GM12878 (cell line): Measurements from ENCODE around the gene EXOC1L. TPM values are rescaled to one million over a fixed set of nuclear protein-coding genes. Genes with fewer than 3 reads are reported as not detected.

ENCODE experiments used
- ATAC-seq: fragments of 200-7000 bp; cut with Tn5 transposase; 3 replicates; pipeline ENCODE4 v1.9.1; 2020; ENCODE audit warnings: mild to moderate bottlenecking, moderate library complexity
- BruUV-seq: library from RNA; stranded (reverse); fragments of 400-500 nt; replicated peaks from 2 replicates; lab custom pipeline; 2021; lab: Mats Ljungman, UMichigan
- CTCF ChIA-PET: fragments of 300-600 bp; sonication (Branson Sonifier 250); formaldehyde crosslinking; extraction: SDS; loops from one replicate; lab custom pipeline; 2021; ENCODE audit warnings: inconsistent platforms; lab: Yijun Ruan, JAX
- POLR2A ChIA-PET: fragments of 350-600 bp; formaldehyde crosslinking; extraction: SDS; loops from one replicate; lab custom pipeline; 2021; ENCODE audit warnings: inconsistent platforms; lab: Charles Lee
- RAD21 ChIA-PET: fragments of 300-600 bp; sonication (Branson Sonifier 250); formaldehyde crosslinking; loops from one replicate; lab custom pipeline; 2023; ENCODE audit warnings: antibody characterized with exemption; ENCODE audit not compliant: unreplicated experiment; lab: Charles Lee
- SMC1A ChIA-PET: fragments of 300-600 bp; sonication (Branson Sonifier 250); formaldehyde crosslinking; loops from one replicate; lab custom pipeline; 2023; ENCODE audit not compliant: unreplicated experiment, uncharacterized antibody; lab: Charles Lee
- DNase-seq: peaks from one replicate; pipeline ENCODE4 v3.0.0-alpha.2; 2011; ENCODE audit warnings: low read depth, low spot score
- FAIRE-seq: peaks from 3 replicates; lab custom pipeline; 2011; peaks lifted over from hg19 to GRCh38; lab: Jason Lieb, UNC
- H2AFZ ChIP-seq: 2 replicates; pipeline ENCODE4 v1.6.0; 2011; ENCODE audit warnings: low read depth, low read length, control low read depth; ENCODE audit not compliant: control insufficient read depth
- H3K27ac ChIP-seq: 2 replicates; pipeline ENCODE4 v1.5.1; 2011; ENCODE audit warnings: control low read depth; ENCODE audit not compliant: control insufficient read depth, insufficient read depth
- H3K27me3 ChIP-seq, 2 experiments: replicated peaks in 1 of 2; 2 replicates each; pipeline versions ENCODE4 v1.6.0 to v1.6.1; 2011; ENCODE audit warnings: low read length in 1 of 2; ENCODE audit not compliant: control insufficient read depth in 2 of 2, insufficient read depth in 2 of 2
- H3K36me3 ChIP-seq, 2 experiments: 2 replicates each; pipeline ENCODE4 v1.5.1; 2011; ENCODE audit warnings: low read length in 1 of 2; ENCODE audit not compliant: control insufficient read depth in 2 of 2, insufficient read depth in 2 of 2
- H3K4me1 ChIP-seq: 2 replicates; pipeline ENCODE4 v1.6.1; 2011; ENCODE audit warnings: mild to moderate bottlenecking, low read length, moderate library complexity, mixed read lengths; ENCODE audit not compliant: control insufficient read depth, insufficient read depth
- H3K4me2 ChIP-seq: 2 replicates; pipeline ENCODE4 v1.6.0; 2011; ENCODE audit warnings: control low read depth; ENCODE audit not compliant: control insufficient read depth, insufficient read depth
- H3K4me3 ChIP-seq: fragments of 200-600 bp; sonication (generic); 2 replicates; pipeline ENCODE4 v1.5.1; 2016
- H3K79me2 ChIP-seq: 2 replicates; pipeline ENCODE4 v1.6.0; 2011; ENCODE audit warnings: low read length; ENCODE audit not compliant: control insufficient read depth, insufficient read depth
- H3K9ac ChIP-seq: 2 replicates; pipeline ENCODE4 v1.8.0; 2011; ENCODE audit warnings: low read length, control low read depth, mixed read lengths; ENCODE audit not compliant: control insufficient read depth, insufficient read depth
- H3K9me3 ChIP-seq: replicated peaks from 3 replicates; pipeline ENCODE4 v1.5.1; 2011; ENCODE audit warnings: mild to moderate bottlenecking, low read length; ENCODE audit not compliant: control insufficient read depth, insufficient read depth
- H4K20me1 ChIP-seq: 2 replicates; pipeline ENCODE4 v1.6.0; 2011; ENCODE audit not compliant: control insufficient read depth, insufficient read depth
- ASH2L ChIP-seq: fragments of 300-600, 200-600 bp; sonication (generic); IDR thresholded peaks from 2 replicates; pipeline ENCODE4 v1.6.1; 2017; ENCODE audit warnings: low read depth, mild to moderate bottlenecking, borderline replicate concordance
- EED ChIP-seq: sonication (generic); IDR thresholded peaks from 2 replicates; pipeline ENCODE4 v1.6.1; 2016; ENCODE audit warnings: antibody characterized with exemption, low read depth
- EP300 ChIP-seq, 2 experiments: fragments of 150-350 bp in 1 of 2; IDR thresholded peaks; 2 replicates each; pipeline ENCODE4 v1.6.1; 2011 to 2012; ENCODE audit warnings: low read depth in 2 of 2, low read length in 2 of 2, borderline replicate concordance in 1 of 2, improper control_type of control experiment in 1 of 2, inconsistent platforms in 1 of 2; ENCODE audit not compliant: control insufficient read depth in 1 of 2
- FOS ChIP-seq: IDR thresholded peaks from 3 replicates; pipeline ENCODE4 v1.6.1; 2011; ENCODE audit warnings: borderline replicate concordance; ENCODE audit not compliant: insufficient read length; ENCODE audit errors: extremely low read depth
- HDAC2 ChIP-seq: fragments of 200-600 bp; sonication (generic); IDR thresholded peaks from 2 replicates; pipeline ENCODE4 v1.6.1; 2017
- NR2C2 ChIP-seq: IDR thresholded peaks from 2 replicates; pipeline ENCODE4 v1.6.1; 2011; ENCODE audit warnings: borderline replicate concordance, low read depth; ENCODE audit not compliant: control insufficient read depth, insufficient read length
- NR2F1 ChIP-seq: fragments of 450-650 bp; conservative IDR thresholded peaks from 2 replicates; pipeline ENCODE4 v1.6.1; 2017; ENCODE audit warnings: mild to moderate bottlenecking
- PAX8 ChIP-seq: fragments of 450-650 bp; IDR thresholded peaks from 2 replicates; pipeline ENCODE4 v1.6.1; 2017; ENCODE audit warnings: mild to moderate bottlenecking, moderate library complexity
- POLR2AphosphoS5 ChIP-seq: IDR thresholded peaks from 2 replicates; pipeline ENCODE4 v1.6.1; 2011; ENCODE audit warnings: mild to moderate bottlenecking, low read length, inconsistent platforms
- POU2F2 ChIP-seq: IDR thresholded peaks from 3 replicates; pipeline ENCODE4 v1.6.1; 2011; ENCODE audit warnings: low read depth, mild to moderate bottlenecking, low read length, borderline replicate concordance
- RAD51 ChIP-seq: fragments of 450-650 bp; IDR thresholded peaks from 2 replicates; pipeline ENCODE4 v1.6.1; 2016; ENCODE audit warnings: moderate library complexity, mild to moderate bottlenecking, inconsistent platforms
- STAT1 ChIP-seq: fragments of 450-650 bp; conservative IDR thresholded peaks from 2 replicates; pipeline ENCODE4 v1.6.1; 2014; ENCODE audit warnings: antibody characterized with exemption, mild to moderate bottlenecking
- TCF7 ChIP-seq: IDR thresholded peaks from 2 replicates; pipeline ENCODE4 v1.6.1; 2014; ENCODE audit warnings: antibody characterized with exemption, borderline replicate concordance
- YY1 ChIP-seq: IDR thresholded peaks from 2 replicates; pipeline ENCODE4 v1.6.1; 2011; ENCODE audit warnings: low read depth, mild to moderate bottlenecking, low read length
- ZNF24 ChIP-seq: fragments of 450-650 bp; IDR thresholded peaks from 2 replicates; pipeline ENCODE4 v1.6.1; 2017; ENCODE audit warnings: antibody characterized with exemption, mild to moderate bottlenecking
- ZNF274 ChIP-seq: IDR thresholded peaks from one replicate; pipeline ENCODE4 v1.8.0; 2011; ENCODE audit not compliant: insufficient read length, insufficient read depth
- ZSCAN29 ChIP-seq: fragments of 450-650 bp; IDR thresholded peaks from 2 replicates; pipeline ENCODE4 v1.6.1; 2017; ENCODE audit warnings: mild to moderate bottlenecking, moderate library complexity
- WGBS: methylation state at CpG from one replicate; pipeline ENCODE4 v1.1.6; 2016; ENCODE audit warnings: low lambda C conversion rate; ENCODE audit not compliant: insufficient replicate concordance, insufficient coverage; ENCODE audit errors: missing lambda C conversion rate; 5-methylcytosine and 5-hydroxymethylcytosine counted together
- in situ Hi-C: fragments of 300-500 bp; cut with MboI; formaldehyde crosslinking; loops from 9 replicates; pipeline ENCODE4 v1.14.3; 2018; ENCODE audit warnings: mixed read lengths
- intact Hi-C: fragments of 100-400 bp; cut with micrococcal nuclease; formaldehyde crosslinking; loops from one replicate; pipeline ENCODE4 v1.14.2; 2022; ENCODE audit not compliant: unreplicated experiment
- polyA plus RNA-seq, 11 experiments: library from polyadenylated mRNA; depleted of rRNA in 4 of 11; unstranded in 6 of 11; stranded (reverse) in 5 of 11; fragments of >200 nt; fragmentation: Nextera tagmentation in 4 of 11; fragmentation: Illumina TruSeq in 1 of 11; extraction: Ambion mirVana in 4 of 11; extraction: Trizol in 1 of 11; gene quantifications; 1 replicate in 1 of 11; 2 replicates in 10 of 11; pipeline versions ENCODE4 v1.2.1 to v1.2.3, GENCODE V29; 2011 to 2016; ENCODE audit warnings: inconsistent platforms in 2 of 11, missing spikeins in 2 of 11, low read depth in 1 of 11
- total RNA-seq, 4 experiments: library from RNA; depleted of rRNA in 3 of 4; stranded (reverse); fragments of >200 nt in 3 of 4; fragmentation: Illumina TruSeq in 1 of 4; extraction: Trizol in 1 of 4; gene quantifications; 2 replicates each; pipeline versions ENCODE4 v1.2.1 to v1.2.3, GENCODE V29; 2013 to 2021

The EXOC1L gene
- total and polyA plus RNA-seq, 10 of the 15 experiments (the other 5 are each of a cell fraction or from before 2014, with no cell fraction given), result not detected

DNA sequence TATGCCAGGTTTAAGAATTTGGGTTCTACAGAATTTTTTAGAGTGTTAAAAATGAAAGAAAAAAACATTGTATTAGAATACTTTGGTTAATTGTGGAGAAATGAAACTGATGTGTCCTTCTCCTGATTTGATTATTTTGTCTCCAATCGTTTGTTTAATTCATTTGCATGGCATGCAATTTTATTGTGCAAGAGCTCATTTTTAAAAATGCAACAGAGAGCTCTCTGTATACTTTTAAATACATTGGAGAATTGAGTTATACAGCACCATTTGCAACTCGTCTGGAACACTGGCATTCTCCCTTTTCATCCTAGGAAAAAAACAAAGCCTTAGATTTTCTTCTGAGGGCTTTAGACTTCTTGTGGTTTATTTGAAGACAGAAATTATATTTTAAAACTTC, 689 bp downstream of the EXOC1L start:
- intact Hi-C loops (no loop called here), in situ Hi-C loops (no loop called here)
- Histone ChIP-seq H3K4me1 (no peaks in the 10 kb centered on the region), H2AFZ (no peak overlapping the region), H3K9me3 (no peaks in the 10 kb centered on the region), H3K9ac (no peak overlapping the region), H3K36me3 (no peaks in the 10 kb centered on the region), H4K20me1 (no peaks in the 10 kb centered on the region), H3K4me3 (no peak overlapping the region), H3K4me2 (no peak overlapping the region), H3K27me3 (0 out of 4 replicates have a peak, but pooled peaks cover 2% of the 10 kb centered on the region in 2 experiments), H3K79me2 (no peaks in the 10 kb centered on the region), H3K27ac (no peak overlapping the region)
- ChIA-PET RAD21 (no interaction called here), CTCF (interaction anchor here (0.7 kb wide), 1 partner anchor 20 kb away, joined by 3 read pairs; no protein-coding TSS in a partner anchor), SMC1A (no interaction called here), POLR2A (no interaction called here)
- ATAC-seq (no peak), FAIRE-seq (no peak), DNase-seq (no peak)
- BruUV-seq, result no TSS peak
- WGBS, result 0% methylated on average over 2 of the region's 2 CpGs
- TF ChIP-seq ZNF24 (no peak), TCF7 (no peak), NR2F1 (no peak)

DNA sequence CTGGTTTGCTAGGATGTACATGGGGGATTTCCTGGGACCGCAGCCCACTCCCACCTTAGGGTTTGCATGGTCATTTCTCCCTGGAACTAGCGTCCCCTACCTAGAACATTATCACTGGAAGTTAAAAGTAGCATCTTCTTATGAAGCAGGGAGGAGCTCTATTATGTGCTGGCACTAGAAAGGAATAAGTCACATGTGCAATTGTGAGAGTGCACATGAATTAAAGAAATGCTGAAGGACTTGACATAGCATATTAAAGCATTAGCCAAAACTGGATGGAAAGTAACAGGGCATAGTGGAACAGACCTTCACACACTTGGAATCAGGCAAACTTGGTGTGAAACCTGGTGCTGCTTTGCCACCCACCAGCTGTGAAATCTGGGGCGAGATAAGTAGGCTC, 2.7 kb downstream of the EXOC1L start:
- Histone ChIP-seq H2AFZ (no peak overlapping the region), H3K4me1 (no peaks in the 10 kb centered on the region), H4K20me1 (no peaks in the 10 kb centered on the region), H3K4me2 (no peak overlapping the region), H3K9ac (no peak overlapping the region), H3K27me3 (0 out of 4 replicates have a peak, but pooled peaks cover 2% of the 10 kb centered on the region in 2 experiments), H3K9me3 (no peaks in the 10 kb centered on the region), H3K79me2 (no peaks in the 10 kb centered on the region), H3K36me3 (no peaks in the 10 kb centered on the region), H3K27ac (no peak overlapping the region), H3K4me3 (no peak overlapping the region)
- DNase-seq, result no peak
- CTCF ChIA-PET, result no interaction called here
- intact Hi-C loops, result no loop called here
- in situ Hi-C loops, result no loop called here
- no peak for ATAC-seq
- POLR2A ChIA-PET, result no interaction called here
- FAIRE-seq, result no peak
- WGBS, result 12% methylated on average over 3 of the region's 3 CpGs
- no peak for TF ChIP-seq STAT1
- TF ChIP-seq ASH2L, result no peak
- no peak for TF ChIP-seq POLR2AphosphoS5
- no peak for TF ChIP-seq EP300 (IDR thresholded peaks at IDR 0.05; ENCODE audit: borderline replicate concordance in 1 of 2, control insufficient read depth in 1 of 2, low read depth in 2 of 2, low read length in 2 of 2)
- TF ChIP-seq HDAC2, result no peak
- no peak for TF ChIP-seq NR2C2
- no peak for TF ChIP-seq EED
- TF ChIP-seq RAD51, result no peak
- no peak for TF ChIP-seq ZNF274
- no peak for TF ChIP-seq PAX8
- no peak for TF ChIP-seq YY1
- no peak for TF ChIP-seq FOS
- TF ChIP-seq ZSCAN29, result no peak
- no peak for TF ChIP-seq POU2F2
- RAD21 ChIA-PET, result no interaction called here
- no TSS peak for BruUV-seq
- SMC1A ChIA-PET, result no interaction called here
